Measurements from ENCODE around the gene SERPINA6.

- TF ChIP-seq CTCF (IDR thresholded peaks at IDR 0.05; ENCODE audit: borderline replicate concordance, extremely low read depth, low read length, poor library complexity, severe bottlenecking): no peak
- TF ChIP-seq EZH2 (IDR thresholded peaks at IDR 0.05; ENCODE audit: borderline replicate concordance, low read depth, low read length, severe bottlenecking): no peak
Measured at GRCh38 chr14:94355191-94355794, 32.2 kb upstream of the SERPINA6 start.

Data from DND-41 (cell line).